Activated T-cell treated with anti-CD3 and anti-CD28 coated beads for 4 hours (primary cell): ENCODE results near the gene VWA7.

ENCODE experiments used
- DNase-seq: peaks from one replicate; pipeline ENCODE4 v3.0.0-alpha.2; 2020

Gene VWA7

DNA sequence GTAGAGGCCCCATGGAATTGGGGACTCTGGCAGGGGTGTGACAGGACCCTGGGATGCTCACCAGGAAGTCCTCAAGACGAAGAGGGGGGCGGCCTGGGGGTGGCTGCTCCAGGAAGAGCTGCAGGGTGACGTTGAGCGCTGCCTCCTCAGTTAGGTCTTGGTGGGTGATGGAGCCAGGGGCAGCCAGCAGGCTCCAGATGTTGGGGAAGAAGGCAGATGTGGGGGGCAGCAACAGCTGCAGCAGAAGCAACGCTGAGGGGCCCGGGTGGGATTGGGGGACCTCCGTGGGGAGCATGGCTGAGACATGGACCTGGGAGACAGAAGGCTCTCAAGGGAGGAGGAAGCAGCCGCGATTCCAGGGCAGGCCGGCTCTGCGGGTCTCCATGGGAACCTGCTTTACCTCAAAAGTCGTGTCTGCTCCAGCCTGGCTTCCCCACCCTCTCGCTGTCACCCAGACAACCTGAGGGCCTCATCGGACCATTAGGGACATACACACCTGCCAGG is 591 bp downstream of the VWA7 start:
- DNase-seq, result no peak

DNA sequence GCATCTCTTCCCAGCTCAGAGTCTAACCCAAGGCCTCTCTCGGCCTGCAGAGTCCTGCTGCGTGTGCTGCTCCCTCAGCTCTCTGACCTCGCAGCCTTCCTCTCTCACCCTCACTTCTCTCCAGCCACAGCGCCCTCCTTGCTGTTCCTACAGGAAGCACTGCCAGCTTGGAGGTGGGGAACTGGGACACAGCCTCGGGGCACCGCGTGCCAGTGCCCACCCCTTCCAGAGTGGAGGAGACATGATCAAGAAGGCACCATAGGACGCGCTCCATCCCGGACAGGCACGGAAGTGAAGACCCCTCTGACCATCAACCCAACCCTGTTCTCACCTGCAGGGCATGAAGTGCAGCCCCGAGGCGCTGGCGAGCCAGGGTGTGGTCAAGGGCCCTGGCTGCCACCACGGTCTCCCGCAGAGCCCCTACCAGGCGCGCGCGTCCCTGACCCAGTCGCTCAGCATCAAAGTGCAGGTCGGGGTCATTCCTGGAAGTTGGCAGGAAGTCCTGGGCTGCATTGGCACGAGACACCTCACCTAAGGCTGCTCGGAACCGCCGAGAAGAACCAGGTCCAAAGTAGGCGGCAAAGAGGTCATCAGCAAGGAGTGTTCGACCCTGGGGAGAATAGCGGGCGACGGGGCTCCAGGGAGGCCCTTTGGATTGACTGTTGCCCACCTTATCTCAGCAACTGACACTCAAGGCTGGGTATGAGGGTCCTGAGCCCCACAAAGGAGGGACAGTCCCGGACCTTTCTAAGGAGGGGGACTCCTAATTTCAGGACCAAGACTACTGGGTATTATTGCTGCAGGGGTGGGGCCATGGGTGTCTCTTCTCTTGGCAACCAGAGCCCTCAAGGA is 1.3 kb downstream of the VWA7 start:
- no peak for DNase-seq

DNA sequence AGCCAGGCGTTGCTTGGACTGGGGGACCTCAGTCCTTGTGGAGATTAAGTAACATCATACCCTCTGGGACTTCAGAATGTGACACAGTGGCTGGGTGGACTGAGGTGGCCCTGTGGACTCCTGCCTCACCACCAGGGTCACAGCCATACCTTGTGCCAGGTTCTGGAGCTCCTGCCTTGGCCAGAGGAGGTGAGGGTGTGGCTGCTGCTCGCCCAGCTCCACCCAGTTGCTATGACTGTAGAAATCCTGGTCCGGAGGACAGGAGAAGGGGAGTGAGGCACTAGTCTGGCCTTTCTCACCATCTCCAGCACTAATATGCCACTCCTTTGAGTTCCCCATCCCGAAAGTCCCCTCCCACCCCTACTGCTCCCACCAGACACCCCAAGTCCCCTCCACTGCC is 1.9 kb downstream of the VWA7 start:
- no peak for DNase-seq

DNA sequence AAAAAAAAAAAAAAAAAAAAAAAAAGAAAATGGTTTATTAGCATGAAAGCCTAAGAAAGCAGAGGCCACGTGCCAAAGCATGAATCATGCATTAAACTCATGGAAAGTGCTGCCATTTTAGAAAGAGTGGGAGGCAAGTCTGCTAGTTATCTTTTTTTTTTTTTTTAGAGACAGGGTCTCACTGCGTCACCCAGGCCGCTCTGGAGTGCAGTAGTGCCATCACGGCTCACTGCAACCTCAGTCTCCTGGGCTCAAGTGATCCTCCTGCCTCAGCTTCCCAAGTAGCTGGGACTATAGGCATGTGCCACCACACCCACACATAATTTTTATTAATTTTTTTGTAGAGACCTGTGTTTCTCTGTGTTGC is 5.2 kb downstream of the VWA7 start:
- DNase-seq, result peak; percentile 32

DNA sequence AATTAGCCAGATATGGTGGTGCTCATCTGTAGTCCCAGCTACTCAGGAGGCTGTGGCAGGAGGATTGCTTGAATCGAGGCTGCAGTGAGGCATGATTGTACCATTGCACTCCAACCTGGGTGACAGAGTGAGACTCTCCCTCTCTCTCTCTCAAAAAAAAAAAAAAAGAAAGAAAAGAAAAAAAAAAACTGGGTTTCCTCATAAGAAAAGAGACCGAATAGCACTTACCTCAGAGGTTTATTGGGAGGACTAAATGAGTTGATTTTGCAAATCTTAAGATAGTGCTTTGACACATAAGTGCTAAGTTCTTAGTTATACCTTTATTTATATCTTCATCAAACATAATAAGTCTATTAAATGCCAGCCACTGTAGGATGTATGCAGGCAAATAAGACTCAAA is 6.3 kb downstream of the VWA7 start:
- no peak for DNase-seq

DNA sequence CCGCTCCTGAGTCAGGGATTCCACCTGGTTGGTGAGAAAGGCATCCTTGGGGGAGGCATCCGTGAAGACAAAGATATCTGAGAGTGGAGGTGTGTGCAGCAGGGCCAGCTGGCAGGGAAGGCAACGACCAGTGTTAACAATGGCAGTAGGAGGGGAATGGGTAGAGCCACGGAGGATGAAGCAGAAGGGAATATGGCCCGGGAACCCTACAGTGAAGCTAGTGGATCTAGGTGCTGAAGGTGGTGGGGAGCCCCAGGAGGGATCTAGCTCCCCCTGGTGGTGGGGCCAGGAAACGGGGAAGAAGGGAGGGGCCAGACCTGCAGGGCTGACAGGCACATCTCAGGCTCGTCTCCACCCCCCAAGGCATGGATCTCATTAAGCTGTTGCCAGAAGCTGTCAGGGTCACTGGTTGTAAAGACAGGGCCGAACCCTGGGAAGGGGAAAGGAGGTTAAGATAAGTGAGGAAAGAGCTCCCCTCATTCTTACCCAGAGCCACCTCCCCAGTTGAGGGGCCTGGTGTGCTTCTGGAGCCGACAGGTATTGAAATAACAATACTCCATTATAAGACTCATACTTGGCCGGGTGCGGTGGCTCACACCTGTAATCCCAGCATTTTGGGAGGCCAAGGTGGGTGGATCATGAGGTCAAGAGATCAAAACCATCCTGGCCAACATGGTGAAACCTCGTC is 7.3 kb downstream of the VWA7 start:
- peak; percentile 69 for DNase-seq

DNA sequence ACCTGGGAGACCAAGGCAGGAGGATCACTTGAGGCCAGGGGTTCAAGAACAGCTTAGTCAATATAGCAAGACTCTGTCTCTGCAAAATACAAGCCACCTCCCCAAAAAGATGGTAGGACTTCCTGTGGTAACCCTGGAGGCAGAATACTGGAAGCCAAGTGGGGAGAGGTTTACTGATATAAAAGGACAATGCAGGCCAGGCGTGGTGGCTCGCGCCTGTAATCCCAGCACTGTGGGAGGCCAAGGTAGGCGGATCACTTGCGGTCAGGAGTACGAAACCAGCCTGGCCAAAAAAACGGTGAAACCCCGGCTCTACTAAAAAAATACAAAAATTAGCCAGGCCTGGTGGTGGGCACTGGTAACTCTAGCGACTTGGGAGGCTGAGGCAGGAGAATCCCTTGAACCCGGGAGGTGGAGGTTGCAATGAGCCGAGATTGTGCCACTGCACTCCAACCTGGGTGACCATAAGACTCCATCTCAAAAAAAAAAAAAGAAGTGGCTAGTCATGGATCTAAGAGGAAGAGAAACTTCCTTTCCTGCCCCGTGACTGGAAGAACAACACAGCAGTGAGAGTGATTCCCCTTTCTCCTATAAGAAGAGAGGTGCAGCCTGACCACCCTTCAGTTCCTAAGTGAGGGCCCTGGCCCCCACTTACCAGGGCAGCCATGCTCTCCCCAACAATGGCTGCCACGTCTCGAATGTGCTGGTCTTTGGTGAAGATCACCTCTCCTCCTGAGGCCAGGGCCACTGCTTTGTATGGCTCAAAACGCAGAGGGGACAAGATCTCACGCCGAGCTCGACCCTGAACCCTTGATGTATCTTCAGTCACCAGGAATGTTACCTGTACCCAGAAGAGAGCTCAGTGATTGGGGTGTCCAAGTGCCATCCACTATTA is 8.5 kb downstream of the VWA7 start:
- no peak for DNase-seq

DNA sequence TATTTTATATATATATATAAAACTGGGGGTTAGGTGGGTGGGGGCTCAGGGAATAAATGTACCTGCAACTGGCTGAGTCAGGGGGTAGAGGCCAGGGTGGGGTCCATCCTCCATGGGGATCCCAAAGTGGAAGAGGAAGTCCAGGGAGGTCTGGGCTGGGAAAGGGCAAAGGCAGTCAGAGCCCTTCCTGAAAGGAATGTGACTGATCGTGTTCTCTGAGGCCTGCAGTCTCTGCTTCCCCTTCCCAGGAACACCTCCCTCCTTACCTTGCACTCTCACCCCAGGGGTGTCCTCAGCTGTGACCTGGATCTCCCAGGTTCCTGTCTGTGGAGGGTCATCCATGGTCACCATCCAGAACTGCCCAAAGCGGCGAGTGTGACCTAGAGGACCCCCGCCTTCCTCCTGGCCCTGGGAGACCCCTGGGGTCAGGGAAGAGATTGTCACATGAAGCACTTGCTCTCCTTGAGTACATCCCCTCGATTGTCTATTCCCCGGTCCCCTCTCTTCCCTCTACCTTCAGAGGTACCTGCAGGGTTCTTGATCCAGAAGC is 10.0 kb downstream of the VWA7 start:
- no peak for DNase-seq

DNA sequence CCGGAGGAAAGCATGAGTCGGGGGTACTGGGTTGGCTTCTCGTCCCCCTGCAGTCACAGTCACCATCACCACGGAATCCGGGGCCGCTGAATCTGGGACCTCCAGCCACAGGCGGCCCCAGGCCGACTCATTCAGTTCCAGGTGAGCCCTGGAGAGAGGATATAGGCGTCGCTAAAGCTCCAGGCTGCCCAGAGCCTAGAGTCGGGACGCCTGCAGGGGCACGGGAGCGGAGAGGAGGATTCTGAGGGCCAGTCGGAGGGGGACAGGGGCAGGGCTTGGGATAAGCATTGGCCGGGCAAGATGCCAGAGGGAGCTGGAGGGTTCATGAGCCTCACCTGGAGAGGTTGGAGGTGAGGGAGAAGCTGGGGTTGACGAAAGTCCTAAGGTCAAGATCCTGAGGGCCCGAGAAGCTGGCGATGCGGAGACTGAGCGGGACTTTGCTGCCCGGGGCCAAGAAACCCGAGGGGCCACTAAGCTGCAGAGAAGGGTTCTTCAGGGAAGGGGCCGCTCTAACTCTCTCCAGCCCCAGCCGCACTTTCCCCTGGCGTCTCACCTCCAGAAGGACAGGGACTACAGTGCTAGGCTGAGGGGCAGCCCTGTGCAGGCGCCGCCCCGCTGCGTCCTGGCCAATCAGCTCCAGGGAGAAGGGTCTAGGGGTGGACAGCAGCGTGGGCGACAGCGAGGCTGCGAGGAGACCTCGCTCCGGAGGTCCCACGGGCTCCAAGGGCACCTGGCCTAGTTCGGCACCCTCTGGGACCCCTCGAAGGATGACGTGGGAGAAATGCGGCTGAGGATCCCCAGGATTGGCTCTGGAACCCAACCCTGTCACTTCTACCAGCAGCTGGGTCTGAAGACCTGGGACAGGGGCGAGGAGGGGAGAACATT is 11.0 kb downstream of the VWA7 start:
- no peak for DNase-seq

DNA sequence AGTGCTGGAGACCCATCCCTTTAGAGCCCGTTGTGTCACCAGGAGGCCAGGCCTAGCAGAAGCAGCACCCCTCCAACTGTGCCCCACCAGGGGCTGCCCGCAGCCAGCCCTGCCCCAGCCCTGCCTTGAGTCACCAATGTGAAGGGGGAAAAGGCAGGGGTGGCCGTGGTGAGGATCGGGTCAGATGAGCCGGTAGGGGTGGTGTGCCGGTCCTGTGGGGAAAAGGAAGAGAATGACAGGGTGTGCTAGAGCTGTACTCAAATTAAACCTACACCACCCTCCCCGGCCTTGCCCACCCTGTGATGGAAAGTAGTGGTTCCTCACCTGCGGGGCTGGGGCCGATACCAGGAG is 11.6 kb downstream of the VWA7 start:
- DNase-seq, result no peak

DNA sequence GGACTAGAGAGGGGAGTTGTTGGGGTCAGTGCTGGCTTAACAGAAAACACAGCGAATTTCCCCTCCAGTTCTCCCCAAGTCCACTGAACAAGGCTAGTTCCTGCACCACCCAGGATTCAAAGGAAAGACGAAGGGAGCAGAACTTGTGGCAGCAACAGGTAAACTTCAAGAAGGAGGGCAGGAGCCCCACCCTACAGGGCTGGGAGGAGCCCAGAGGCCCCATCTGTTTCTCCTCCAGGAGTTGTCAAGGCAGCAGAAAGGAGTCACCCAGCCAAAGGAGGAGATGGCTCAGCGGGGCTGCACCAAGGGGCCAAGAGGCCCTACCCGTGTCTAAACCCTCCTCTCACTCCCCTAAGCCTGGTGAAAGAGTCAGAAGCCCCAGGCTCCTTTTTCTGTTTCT is 12.9 kb downstream of the VWA7 start:
- DNase-seq, result no peak

DNA sequence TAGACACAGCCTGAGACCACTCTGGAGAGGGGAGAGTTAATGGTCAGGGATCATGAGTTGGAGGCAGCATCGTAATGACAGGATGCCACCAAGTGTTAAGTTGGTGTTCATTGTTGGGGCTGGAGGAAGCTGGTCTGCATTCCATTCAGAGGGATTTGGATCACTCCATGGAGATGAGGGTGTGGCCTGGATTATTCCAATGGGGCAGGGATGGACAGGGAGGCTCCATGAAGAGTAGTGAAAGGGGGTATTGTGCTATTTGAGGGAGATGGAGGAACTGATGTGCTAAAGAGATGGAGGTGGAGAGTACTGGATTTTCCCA is 13.5 kb downstream of the VWA7 start:
- no peak for DNase-seq

DNA sequence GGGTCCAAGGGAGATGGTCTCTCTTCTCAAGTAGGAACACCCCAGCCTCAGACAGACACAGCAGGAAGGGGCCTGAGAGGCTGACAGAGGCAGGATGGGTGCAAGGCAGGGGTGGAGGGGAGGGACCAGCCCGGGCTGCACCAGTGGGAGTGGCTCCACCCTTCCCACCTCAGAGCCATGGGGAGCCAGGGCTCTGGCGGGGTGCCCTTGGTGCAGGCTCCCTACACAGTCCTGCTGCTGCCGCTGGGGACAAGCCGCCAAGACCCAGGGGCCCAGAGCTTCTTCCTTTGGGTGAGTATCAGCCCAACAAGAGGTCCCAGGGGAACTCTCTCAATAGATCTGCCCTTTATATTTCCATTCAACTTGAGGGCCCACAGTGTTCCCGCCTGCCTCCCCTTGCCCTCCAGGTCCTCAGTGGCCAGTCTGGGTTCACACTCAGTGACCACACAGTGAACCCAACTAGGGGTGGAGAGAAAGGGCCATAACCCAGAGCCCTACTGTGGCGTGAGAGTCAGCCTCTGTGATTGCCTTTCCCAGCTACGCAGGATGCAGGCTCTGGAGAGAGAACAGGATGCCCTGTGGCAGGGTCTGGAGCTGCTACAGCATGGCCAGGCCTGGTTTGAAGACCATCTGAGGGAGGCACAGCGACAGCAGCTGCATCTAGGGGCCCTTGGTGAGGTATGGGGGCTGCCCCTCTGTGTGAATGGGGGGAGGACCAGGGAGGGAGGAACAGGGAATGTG is 14.1 kb downstream of the VWA7 start:
- no peak for DNase-seq

DNA sequence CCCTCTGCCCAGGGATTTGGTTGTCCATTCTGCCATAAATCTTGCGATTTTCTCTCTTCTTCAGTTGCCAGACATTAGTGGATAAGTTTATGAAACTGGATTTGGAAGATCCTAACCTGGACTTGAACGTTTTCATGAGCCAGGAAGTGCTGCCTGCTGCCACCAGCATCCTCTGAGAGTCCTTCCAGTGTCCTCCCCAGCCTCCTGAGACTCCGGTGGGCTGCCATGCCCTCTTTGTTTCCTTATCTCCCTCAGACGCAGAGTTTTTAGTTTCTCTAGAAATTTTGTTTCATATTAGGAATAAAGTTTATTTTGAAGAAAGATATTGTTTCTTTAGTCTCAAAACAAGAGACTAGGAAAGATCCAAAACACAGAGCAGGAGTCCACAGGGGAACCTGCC is 14.8 kb downstream of the VWA7 start, which contains the start of gene SAPCD1:
SAPCD1 (plus strand) TSS at position 301 of the 400 bp plus-strand sequence. CDS start 399 bp downstream, outside the sequence.
- no peak for DNase-seq

DNA sequence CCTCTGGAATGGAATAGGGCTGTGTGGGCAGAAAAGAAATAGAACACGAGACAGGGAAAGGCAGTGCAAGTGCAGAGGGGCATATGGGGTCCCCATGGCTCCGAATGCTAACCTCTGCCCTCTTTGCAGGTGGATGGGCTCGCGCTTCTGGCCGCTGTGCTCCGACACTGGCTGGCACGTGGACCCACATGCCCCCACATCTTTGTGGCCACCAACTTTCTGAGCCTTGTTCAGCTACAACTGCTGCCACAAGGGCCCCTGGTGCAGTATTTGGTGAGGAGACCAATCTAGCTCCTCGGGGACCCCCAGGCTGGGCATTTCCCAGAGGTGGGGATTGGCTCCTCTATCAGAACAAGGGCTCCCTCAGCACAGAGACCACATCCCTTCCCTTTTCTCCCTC is 15.8 kb downstream of the VWA7 start:
- DNase-seq, result no peak

DNA sequence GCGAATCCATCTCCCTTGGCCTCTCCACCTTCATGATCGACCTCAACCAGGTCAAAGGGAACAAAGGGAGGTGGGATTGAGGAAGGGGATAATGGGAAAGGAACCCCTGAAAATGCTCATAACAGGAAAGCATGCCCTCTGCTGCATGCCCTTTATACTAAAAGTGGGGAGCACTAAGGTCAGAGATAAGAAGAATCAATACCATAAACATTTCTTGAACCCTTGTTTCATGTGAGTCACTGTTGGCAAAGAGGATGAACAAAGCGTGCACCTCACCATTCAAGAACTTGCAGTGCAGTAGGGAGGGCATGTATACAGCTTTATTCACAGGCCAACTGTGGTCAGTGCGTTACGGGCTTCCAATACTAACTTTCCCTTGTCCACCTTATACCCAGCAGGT is 16.3 kb downstream of the VWA7 start:
- no peak for DNase-seq

DNA sequence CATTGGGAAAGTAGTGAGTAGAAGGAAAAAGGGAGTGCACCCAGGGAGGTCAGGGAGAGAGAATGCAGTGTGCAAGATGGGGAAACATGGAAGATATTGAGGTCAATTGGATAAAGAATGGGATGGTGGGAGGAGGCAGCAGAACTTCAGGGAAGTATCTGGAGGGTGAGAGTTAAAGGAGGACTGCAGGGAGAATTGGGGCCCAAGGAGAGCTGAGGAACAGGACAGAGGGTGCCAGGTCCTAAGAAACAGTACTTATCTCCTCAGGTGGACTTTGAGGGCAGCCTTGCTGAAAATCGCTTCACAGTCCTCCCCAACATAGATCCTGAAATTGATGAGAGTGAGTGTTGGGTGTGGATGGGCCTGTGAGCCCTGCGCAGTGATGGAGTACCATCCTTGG is 18.8 kb downstream of the VWA7 start:
- DNase-seq, result no peak

DNA sequence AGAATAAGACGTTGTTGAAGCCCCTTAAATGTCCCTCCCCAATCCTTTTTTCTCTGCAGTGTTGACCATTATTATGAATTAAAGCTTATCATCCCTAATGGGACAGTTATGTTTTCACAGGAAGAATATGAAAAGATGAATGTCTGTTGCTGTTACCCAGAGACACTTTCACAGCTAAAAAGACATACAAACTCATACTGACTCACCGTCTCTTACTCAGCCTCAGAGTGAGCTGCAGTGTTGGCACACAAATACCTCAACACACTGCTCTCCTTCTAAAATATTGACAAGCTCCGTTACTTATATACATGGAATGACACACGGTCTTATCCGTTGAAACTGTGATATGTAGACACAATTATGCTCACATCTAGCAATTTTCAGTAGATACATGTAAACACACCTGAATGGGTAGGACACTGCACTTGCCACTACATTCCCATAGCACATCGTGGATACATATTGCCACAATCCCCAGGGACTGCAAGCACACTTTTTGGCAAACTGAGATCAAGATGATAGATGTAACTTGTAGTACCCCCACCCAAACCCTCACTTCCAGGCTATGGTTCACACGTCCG is 24.3 kb downstream of the VWA7 start:
- no peak for DNase-seq

DNA sequence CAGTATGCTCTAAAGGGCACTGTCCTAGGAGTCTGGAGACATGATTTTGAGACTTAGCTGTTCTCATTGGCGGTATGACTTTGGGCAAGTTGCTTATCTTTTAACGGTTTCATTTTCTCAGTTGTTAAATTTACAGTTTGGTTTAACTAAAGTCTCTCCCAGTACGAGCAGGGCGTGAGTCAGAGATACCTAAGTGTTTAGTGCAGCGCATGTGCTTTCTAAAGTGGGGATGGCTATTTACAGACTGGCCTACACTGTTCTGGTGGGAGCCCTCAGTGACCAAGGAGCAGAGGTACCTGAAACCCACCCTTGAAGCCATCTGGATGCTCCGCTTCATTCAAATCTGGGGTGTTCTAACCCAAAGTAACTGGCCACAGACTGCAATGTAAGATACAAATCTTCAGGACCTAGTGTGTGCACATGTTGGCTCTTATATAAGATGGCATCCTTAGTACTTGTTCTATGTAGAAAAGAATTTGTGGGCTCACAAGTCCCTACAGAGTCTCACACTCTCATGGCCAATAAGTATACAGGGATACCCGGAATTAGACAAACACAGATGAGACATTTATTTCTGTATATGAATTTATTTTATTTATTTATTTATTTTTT is 26.6 kb downstream of the VWA7 start:
- no peak for DNase-seq

DNA sequence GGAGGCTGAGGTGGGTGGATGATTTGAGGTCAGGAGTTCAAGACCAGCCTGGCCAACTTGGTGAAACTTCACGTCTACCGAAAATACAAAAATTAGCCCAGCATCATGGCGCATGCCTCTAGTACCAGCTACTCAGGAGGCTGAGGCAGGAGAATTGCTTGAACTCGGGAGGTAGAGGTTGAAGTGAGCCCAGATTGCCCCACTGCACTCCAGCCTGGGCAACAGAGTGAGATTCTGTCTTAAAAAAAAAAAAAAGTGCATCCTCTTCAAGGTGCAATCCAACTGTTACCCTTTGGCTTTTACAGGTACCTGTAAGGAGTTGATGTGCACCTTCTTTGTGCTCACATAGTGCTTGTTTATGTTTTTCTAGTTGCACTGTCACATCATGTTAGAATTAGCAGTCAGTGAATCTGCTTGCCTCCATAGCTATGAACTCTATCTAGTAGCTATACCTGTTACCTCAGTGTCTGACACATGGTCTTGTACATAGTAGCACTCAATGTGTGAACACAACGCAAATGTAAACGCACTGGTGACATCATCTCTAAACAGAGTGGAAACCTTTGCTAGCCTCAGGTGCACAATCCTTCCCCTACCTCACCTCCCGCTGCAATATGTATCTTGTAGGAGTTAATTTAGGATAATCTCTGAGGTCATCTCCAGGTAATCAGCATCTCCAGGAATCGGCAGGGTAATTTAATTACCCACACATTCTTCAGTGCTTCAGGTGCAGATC is 27.7 kb downstream of the VWA7 start:
- DNase-seq, result no peak
